DMS153 treated with DMSO at 0.1 percent for 48 hours (cell line): Measurements from ENCODE around the gene ATP1B4.

Experiments
- DNase-seq: peaks from one replicate; lab custom pipeline; 2025; ENCODE audit not compliant: unreplicated experiment; lab: John Stamatoyannopoulos, UW

The ATP1B4 gene

GRCh38 chrX:120372667-120373370, 10.9 kb downstream of the ATP1B4 start:
- DNase-seq: no peak

DNA sequence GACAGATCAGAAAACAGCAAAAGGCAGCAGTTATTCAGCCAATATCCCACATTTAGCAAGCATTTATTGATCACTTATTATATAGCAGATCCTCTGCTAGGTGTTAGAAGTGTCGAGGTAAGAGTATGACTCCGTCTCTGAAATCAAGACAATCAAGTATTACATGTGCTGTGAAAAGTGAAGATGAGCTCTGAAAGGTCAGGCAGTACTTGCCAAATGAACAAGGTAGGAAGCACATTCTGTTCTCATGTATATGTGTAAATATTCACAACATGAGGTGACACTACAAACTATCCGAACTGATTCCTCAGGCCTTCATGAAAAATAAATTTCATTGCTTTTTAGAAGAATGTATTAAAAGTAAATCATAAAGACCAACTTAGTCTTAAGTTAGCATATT, 15.3 kb downstream of the ATP1B4 start:
- DNase-seq: no peak

- no peak for DNase-seq
Measured at GRCh38 chrX:120377715-120378114, 15.8 kb downstream of the ATP1B4 start.

GRCh38 chrX:120378570-120378969, 16.7 kb downstream of the ATP1B4 start:
- DNase-seq: no peak

DNA sequence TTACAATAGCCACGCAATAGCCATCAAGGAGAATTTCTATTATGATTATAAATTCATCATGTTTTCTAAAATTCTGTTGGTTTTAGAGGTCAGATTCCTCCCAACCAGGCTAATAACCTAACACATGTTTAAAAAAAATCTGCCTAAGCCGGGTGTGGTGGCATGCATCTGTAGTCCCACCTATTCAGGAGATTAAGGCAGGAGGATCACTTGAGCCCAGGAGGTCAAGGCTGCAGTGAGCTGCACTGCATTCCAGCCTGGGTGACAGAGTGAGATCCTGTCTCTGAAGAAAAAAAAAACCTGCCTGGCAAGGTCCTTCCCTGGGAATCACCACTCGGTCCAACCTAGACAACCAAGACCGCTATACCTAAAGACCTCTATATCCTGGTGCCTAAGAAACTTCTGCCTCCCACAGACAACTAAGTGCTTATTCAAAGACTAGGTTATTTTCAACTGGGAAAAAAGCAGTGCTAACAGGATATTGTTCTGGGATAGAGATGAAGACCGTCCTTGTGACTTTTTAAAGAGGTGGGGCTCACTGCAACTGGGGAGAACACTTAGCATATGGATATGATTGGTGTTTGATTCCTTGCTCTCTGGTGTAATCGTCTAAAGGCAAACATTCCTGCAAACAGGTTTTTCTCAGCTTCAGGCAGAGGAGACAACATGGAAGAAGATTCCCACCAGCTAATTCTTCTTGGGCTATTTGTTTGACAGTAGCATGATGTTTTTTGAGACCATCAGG, 18.2 kb downstream of the ATP1B4 start:
- DNase-seq: no peak

- DNase-seq: peak; percentile 3
Measured at GRCh38 chrX:120380699-120381098, 18.8 kb downstream of the ATP1B4 start.

DNA sequence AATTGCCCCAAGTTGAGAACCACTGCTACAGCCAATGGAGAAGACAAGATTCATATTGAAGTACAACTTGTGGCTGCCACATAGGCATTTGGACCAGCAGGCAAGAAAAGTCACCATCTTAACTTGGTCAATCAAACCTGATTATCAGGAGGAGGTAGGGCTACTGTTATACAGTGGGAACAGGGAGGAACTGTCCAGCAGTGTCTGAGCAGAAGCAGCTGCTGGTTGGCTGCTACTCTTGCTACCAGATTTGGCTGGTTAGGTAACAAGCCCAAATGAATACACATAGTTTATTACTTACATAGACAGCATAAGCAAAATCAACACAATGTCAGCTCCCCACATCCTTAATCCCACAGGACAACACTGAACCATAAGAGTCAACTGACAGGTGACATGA, 39.4 kb downstream of the ATP1B4 start:
- DNase-seq: no peak

GRCh38 chrX:120402369-120402768, 40.5 kb downstream of the ATP1B4 start:
- DNase-seq: no peak

GRCh38 chrX:120406638-120407037, 44.7 kb downstream of the ATP1B4 start:
- DNase-seq: no peak

GRCh38 chrX:120408168-120408567, 46.3 kb downstream of the ATP1B4 start:
- DNase-seq: no peak

DNA sequence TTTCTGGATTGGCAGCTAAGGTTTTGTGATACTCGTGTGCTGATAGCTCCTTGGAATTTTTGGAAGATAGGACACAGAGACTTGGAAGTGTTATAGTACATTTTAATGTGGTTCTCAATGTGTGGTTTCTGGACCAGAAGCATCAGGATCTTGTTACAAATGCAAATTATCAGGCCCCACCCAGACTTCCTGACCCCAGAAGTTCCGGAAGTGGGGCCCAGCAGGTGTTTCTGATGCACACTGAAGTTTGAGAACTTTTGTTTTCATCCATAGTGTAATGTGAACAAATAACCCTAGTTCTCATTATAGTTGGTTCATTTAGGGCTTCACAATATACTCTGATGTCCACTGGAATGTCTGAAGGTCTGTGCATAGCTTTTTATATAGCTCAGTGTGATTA, 57.6 kb downstream of the ATP1B4 start:
- DNase-seq: no peak

DNA sequence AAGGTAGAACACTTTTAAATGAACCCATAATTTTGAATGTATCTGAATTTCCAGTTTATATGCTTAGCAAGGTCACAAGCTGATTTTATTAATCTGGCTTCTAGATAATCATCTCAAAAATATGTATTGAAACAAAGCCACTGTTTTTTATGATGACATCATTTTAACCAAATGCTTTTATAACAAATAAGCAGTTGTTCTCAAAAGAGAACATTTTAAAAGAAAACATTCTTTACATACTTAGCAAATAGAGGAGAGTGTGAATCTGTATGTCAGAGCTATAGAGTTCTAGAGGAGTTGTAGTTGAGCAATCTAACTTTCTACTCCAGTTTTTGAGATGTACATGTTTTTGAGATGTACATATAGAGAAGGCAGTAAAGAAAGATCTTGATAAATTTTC, 64.7 kb downstream of the ATP1B4 start:
- DNase-seq: no peak

DNA sequence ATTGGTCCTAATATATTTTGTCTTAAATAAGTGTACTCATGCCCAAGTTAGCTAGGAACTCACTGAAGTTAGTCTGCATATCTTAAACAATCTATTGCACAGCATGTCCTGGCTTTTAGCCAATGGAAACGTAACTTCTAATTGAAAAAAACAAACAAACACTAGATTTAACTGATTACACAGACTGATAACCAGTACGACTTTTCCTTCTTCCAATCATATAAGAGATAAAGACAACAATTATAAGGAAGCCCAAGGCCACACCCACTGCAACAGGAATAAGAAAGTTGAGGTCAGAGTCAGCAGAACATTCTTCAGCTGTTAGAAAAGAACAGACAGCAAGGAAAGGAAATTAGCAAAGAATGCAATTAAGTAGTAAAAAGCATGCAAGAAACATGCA, 66.4 kb downstream of the ATP1B4 start:
- DNase-seq: no peak

- DNase-seq: no peak
Measured at GRCh38 chrX:120429776-120430540, 68.1 kb downstream of the ATP1B4 start.
